ENCODE data around the gene PELI1.

The PELI1 gene, protein sequence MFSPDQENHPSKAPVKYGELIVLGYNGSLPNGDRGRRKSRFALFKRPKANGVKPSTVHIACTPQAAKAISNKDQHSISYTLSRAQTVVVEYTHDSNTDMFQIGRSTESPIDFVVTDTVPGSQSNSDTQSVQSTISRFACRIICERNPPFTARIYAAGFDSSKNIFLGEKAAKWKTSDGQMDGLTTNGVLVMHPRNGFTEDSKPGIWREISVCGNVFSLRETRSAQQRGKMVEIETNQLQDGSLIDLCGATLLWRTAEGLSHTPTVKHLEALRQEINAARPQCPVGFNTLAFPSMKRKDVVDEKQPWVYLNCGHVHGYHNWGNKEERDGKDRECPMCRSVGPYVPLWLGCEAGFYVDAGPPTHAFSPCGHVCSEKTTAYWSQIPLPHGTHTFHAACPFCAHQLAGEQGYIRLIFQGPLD

DNA sequence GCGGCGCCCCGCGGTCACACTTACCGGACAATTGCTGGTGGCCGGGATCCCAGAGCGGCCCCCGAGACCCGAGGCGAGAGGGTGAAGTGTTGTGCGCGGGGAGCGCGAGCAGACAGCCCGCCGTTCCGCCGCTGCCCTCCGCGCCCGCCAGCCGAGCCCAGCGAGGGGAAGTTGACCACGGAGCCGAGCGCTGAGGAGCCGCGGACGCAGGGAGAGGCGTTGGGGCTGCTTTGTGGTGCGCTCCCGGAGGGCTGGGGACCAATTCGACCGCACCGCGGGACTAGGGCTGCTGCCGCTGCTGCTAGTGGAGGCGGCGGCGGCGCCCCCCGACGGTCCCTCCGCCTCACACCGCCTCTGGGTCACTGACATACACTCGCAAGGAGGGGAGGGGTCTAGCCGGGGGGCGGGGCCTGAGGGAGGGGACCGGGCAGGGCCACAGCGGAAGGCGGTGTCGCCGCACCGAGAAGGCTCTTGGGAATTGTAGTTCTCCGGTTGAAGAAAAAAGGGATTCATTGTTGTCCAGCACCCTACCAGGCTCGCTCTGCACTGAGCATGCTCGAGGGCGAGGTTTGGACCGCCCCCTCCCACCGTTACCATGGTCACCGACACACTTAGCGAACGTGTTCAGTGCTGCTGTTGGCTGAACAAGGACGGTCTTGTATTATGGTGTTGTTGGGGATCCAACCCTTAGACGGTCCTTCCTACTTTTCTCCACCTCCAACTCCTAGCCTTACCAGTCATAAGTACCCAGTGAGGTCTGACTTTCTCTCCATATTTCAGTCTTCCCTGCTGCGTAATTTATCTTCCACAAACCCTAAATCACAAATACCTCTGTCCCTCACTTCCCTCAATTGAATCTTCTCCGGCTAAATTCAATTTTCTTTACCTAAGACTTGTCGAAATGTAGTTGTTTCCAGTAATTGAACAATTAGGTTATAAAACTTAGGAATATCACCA, at the start of gene PELI1:
TSS of gene PELI1 (minus strand) at position 364 of the 957 bp plus-strand sequence. CDS start 36,110 bp downstream, outside the sequence.
- peak within 1 kb of the TSS; percentile 91 to 98 for H3K9ac ChIP-seq (ENCODE audit: low read depth in 1 of 2, low read length in 2 of 2)
- peaks cover 12 to 22% of the 10 kb centered on the region in 2 donors for H3K4me1 ChIP-seq (ENCODE audit: control insufficient read depth in 1 of 2, insufficient read depth in 2 of 2, low read length in 2 of 2)
- peak within 1 kb of the TSS; percentile 98 for H3K27ac ChIP-seq (ENCODE audit: low read depth, low read length)
- H3K9me3 ChIP-seq (ENCODE audit: control insufficient read depth in 1 of 2, low read length in 2 of 2): no peaks in the 10 kb centered on the region
- peak within 1 kb of the TSS; percentile 78 to 92 for H3K4me3 ChIP-seq (ENCODE audit: low read depth in 1 of 2, low read length in 2 of 2)
- no peaks in the 10 kb centered on the region for H3K36me3 ChIP-seq (ENCODE audit: control insufficient read depth in 1 of 2, insufficient read depth in 2 of 2, low read length in 2 of 2)
- H3K27me3 ChIP-seq (ENCODE audit: control insufficient read depth in 1 of 2, insufficient read depth in 2 of 2, low read length in 2 of 2): no peaks in the 10 kb centered on the region

DNA sequence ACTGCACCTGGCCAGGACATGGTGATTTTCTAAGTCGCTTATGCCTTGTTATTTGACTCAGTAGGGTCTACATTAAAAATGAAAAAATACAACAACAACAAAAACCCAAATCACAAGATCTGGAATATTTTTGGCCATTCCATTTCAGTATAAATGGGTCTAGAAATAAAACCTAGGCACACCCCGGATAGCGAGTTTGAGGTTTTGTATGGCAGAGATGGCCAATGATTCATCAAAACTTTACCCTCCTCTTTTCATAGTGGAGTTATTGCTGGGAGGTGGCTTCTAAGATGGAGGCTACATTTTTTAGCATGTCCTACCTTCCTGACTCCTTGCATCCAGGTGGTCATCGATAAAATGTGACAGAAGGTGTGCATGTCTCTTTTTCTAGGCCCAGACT, 49.3 kb upstream of the PELI1 start:
- no peaks in the 10 kb centered on the region for H3K9me3 ChIP-seq (ENCODE audit: control insufficient read depth in 1 of 2, low read length in 2 of 2)
- no peaks in the 10 kb centered on the region for H3K27me3 ChIP-seq (ENCODE audit: control insufficient read depth in 1 of 2, insufficient read depth in 2 of 2, low read length in 2 of 2)
- no peak overlapping the region for H3K9ac ChIP-seq (ENCODE audit: low read depth in 1 of 2, low read length in 2 of 2)
- H3K4me1 ChIP-seq (ENCODE audit: control insufficient read depth in 1 of 2, insufficient read depth in 2 of 2, low read length in 2 of 2): peaks cover 5 to 26% of the 10 kb centered on the region in 2 donors
- no peak overlapping the region for H3K27ac ChIP-seq (ENCODE audit: low read depth, low read length)
- no peaks in the 10 kb centered on the region for H3K36me3 ChIP-seq (ENCODE audit: control insufficient read depth in 1 of 2, insufficient read depth in 2 of 2, low read length in 2 of 2)
- no peak overlapping the region for H3K4me3 ChIP-seq (ENCODE audit: low read depth in 1 of 2, low read length in 2 of 2)

DNA sequence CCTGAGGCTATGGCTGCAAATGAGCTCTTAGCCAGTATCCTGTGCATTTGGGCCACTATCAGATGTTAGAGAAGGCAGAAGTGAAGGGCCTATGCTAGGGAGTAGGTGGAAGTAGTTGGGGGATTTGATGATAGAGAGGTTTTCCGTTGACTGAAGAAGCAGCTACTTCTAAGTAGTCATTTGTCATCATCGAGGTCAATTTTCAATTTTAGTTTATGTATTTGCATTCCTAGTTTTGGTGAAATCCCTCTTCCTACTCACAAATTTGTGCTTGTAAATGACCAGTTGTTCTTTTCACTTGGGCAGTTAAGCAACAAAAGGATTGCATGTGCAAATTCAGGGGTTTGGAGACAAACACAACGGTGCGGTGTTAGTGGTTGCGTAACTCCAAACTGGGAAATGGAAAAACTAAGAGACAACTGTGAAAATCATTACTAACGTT, 48.5 kb upstream of the PELI1 start:
- H3K4me1 ChIP-seq (ENCODE audit: control insufficient read depth in 1 of 2, insufficient read depth in 2 of 2, low read length in 2 of 2): peaks cover 5 to 33% of the 10 kb centered on the region in 2 donors
- H3K9ac ChIP-seq (ENCODE audit: low read depth in 1 of 2, low read length in 2 of 2): no peak overlapping the region
- H3K27ac ChIP-seq (ENCODE audit: low read depth, low read length): peak overlapping the region; percentile 24
- no peaks in the 10 kb centered on the region for H3K9me3 ChIP-seq (ENCODE audit: control insufficient read depth in 1 of 2, low read length in 2 of 2)
- no peaks in the 10 kb centered on the region for H3K27me3 ChIP-seq (ENCODE audit: control insufficient read depth in 1 of 2, insufficient read depth in 2 of 2, low read length in 2 of 2)
- no peaks in the 10 kb centered on the region for H3K36me3 ChIP-seq (ENCODE audit: control insufficient read depth in 1 of 2, insufficient read depth in 2 of 2, low read length in 2 of 2)
- H3K4me3 ChIP-seq (ENCODE audit: low read depth in 1 of 2, low read length in 2 of 2): no peak overlapping the region

DNA sequence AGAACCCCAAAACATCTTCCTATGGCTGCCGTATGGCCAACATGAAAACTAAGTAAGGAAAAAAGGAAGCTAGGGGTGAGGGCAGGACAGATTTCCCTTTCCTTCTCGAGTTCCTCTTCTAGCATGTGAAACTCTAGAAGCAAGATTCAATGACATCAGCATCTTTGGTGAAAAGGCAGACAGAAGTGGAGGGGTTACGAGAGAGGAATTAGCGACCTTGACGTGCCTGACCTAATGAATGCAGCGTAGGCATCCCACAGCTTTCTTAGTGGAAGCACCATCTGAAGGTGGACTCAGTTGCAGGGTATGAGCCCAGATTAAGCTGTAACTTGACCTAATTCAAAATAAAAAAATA, 47.9 kb upstream of the PELI1 start:
- Histone ChIP-seq H3K4me3 (ENCODE audit: low read depth in 1 of 2, low read length in 2 of 2) (no peak overlapping the region), H3K27ac (ENCODE audit: low read depth, low read length) (no peak overlapping the region), H3K4me1 (ENCODE audit: control insufficient read depth in 1 of 2, insufficient read depth in 2 of 2, low read length in 2 of 2) (peaks cover 5 to 33% of the 10 kb centered on the region in 2 donors), H3K27me3 (ENCODE audit: control insufficient read depth in 1 of 2, insufficient read depth in 2 of 2, low read length in 2 of 2) (no peaks in the 10 kb centered on the region), H3K36me3 (ENCODE audit: control insufficient read depth in 1 of 2, insufficient read depth in 2 of 2, low read length in 2 of 2) (no peaks in the 10 kb centered on the region), H3K9ac (ENCODE audit: low read depth in 1 of 2, low read length in 2 of 2) (no peak overlapping the region), H3K9me3 (ENCODE audit: control insufficient read depth in 1 of 2, low read length in 2 of 2) (no peaks in the 10 kb centered on the region)

DNA sequence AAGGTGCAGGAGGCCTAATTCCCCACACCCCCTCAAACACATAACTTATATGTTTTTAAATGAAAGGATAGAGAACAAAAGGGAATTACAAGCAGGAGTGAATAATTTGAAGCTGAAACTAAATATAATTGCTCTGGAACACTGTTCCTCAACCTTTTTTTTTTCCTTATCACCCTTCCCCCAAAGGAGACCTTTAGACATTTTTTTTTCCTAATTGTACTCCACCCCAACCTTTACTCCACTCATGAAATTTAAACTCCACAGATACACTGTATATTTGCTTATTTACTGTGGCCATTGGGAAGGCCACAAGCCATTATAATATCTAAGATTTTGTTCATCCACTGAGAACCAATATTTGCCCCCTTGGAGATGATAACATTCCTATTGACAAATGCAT, 45.4 kb upstream of the PELI1 start:
- no peaks in the 10 kb centered on the region for H3K27me3 ChIP-seq (ENCODE audit: control insufficient read depth in 1 of 2, insufficient read depth in 2 of 2, low read length in 2 of 2)
- H3K27ac ChIP-seq (ENCODE audit: low read depth, low read length): no peak overlapping the region
- H3K4me3 ChIP-seq (ENCODE audit: low read depth in 1 of 2, low read length in 2 of 2): no peak overlapping the region
- H3K9me3 ChIP-seq (ENCODE audit: control insufficient read depth in 1 of 2, low read length in 2 of 2): no peaks in the 10 kb centered on the region
- H3K4me1 ChIP-seq (ENCODE audit: control insufficient read depth in 1 of 2, insufficient read depth in 2 of 2, low read length in 2 of 2): peaks cover 9 to 33% of the 10 kb centered on the region in 2 donors
- H3K9ac ChIP-seq (ENCODE audit: low read depth in 1 of 2, low read length in 2 of 2): no peak overlapping the region
- no peaks in the 10 kb centered on the region for H3K36me3 ChIP-seq (ENCODE audit: control insufficient read depth in 1 of 2, insufficient read depth in 2 of 2, low read length in 2 of 2)

DNA sequence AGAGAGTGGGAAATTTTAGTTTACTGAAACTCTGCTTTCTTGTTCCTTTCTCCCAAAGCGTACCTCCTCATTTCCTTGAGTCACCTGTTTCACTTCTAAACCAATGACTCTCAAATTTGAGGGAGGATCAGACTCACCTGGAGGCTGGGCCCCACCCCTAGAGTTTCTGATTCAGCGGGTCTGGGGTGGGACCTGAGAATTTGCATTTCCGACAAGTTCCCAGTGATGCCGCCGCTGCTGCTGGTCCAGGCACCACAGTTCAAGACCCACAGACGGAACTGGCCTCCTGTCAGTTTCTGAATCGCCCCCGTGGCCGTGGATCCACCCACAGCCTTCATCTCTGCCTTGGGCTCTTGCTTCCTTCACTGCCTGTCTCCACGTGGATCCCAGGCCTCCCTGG, 44.9 kb upstream of the PELI1 start:
- no peaks in the 10 kb centered on the region for H3K36me3 ChIP-seq (ENCODE audit: control insufficient read depth in 1 of 2, insufficient read depth in 2 of 2, low read length in 2 of 2)
- H3K27me3 ChIP-seq (ENCODE audit: control insufficient read depth in 1 of 2, insufficient read depth in 2 of 2, low read length in 2 of 2): no peaks in the 10 kb centered on the region
- H3K4me3 ChIP-seq (ENCODE audit: low read depth in 1 of 2, low read length in 2 of 2): no peak overlapping the region
- H3K4me1 ChIP-seq (ENCODE audit: control insufficient read depth in 1 of 2, insufficient read depth in 2 of 2, low read length in 2 of 2): peaks cover 9 to 33% of the 10 kb centered on the region in 2 donors
- H3K27ac ChIP-seq (ENCODE audit: low read depth, low read length): no peak overlapping the region
- no peaks in the 10 kb centered on the region for H3K9me3 ChIP-seq (ENCODE audit: control insufficient read depth in 1 of 2, low read length in 2 of 2)
- H3K9ac ChIP-seq (ENCODE audit: low read depth in 1 of 2, low read length in 2 of 2): no peak overlapping the region

DNA sequence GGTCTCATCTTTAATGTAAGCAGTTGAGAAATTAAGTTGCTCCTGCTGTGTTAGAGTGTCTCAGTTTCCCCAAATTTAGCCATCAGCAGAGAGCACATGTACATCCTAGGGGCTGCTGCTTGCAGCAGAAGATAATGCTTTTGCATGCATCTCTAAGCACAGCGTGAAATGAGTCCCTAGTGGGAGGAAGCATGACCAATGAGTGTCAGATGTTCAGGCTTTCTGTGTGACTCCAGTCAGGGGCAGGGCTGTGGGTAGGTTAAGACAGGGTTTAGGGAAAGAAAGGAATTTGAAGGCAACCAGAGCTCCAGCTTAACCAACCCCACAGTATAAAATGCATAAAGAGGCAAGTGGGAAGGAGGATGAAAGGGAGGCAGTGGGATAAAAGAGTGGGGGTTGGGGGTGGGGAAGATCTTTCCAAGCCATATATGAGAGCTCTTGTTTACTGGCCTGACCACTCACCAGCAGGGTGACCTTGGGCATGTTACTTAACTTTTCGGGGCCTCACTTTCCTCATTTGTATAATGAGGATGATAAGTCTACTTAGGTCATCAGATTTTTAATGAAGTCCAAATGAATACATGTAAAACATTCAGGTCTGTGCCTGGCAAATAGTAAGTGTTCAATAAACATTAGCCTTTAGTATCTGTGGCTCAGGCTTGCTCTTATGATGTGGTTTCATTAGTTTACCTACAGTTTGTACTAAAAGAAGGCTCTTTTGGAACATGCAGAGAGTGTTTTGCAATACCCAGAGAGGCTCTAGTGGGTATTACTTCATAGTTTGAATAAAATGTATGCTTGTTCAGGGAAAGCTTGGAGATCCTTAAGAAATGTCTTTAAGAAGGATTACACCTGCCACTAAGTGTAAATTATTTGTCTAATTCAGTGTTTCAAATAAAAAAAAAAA, 42.7 kb upstream of the PELI1 start:
- H3K27ac ChIP-seq (ENCODE audit: low read depth, low read length): no peak overlapping the region
- H3K27me3 ChIP-seq (ENCODE audit: control insufficient read depth in 1 of 2, insufficient read depth in 2 of 2, low read length in 2 of 2): no peaks in the 10 kb centered on the region
- no peak overlapping the region for H3K9ac ChIP-seq (ENCODE audit: low read depth in 1 of 2, low read length in 2 of 2)
- H3K4me3 ChIP-seq (ENCODE audit: low read depth in 1 of 2, low read length in 2 of 2): no peak overlapping the region
- peaks cover 9 to 33% of the 10 kb centered on the region in 2 donors for H3K4me1 ChIP-seq (ENCODE audit: control insufficient read depth in 1 of 2, insufficient read depth in 2 of 2, low read length in 2 of 2)
- H3K9me3 ChIP-seq (ENCODE audit: control insufficient read depth in 1 of 2, low read length in 2 of 2): no peaks in the 10 kb centered on the region
- no peaks in the 10 kb centered on the region for H3K36me3 ChIP-seq (ENCODE audit: control insufficient read depth in 1 of 2, insufficient read depth in 2 of 2, low read length in 2 of 2)

DNA sequence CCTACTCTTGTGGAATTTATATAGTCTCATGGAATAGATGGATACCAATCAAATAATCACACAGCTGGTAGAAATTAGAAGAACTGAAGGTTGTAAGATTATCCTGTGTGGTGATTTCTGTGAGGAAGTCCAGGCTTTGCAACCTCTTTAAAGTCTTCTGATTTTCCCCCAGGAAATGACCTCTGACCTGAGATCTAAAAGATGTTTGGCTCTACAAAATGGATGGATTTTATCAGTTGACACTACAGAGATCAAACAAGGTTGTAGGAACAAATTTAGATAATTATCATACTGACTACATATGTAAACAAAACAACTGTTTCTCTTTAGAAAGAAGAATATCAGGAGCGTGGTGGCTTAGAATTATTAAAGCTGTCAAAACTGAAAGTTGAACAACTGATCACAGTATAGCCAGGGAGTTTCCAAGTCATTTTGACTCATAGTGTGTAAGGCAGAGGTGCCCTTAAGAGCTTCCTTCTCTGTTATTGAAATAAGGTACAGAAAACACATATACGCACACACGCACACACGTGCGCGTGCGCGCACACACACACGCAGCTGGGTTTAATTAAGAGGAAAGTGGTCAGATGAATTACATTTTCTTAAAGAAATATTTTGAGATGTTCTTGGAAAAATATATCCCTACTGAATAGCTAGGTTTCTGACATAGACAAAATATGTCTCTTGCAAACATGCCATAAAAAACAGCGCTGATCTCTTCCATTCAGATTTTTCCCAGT, 35.5 kb upstream of the PELI1 start:
- Histone ChIP-seq H3K9ac (ENCODE audit: low read depth in 1 of 2, low read length in 2 of 2) (no peak overlapping the region), H3K9me3 (ENCODE audit: control insufficient read depth in 1 of 2, low read length in 2 of 2) (no peaks in the 10 kb centered on the region), H3K36me3 (ENCODE audit: control insufficient read depth in 1 of 2, insufficient read depth in 2 of 2, low read length in 2 of 2) (no peaks in the 10 kb centered on the region), H3K27ac (ENCODE audit: low read depth, low read length) (no peak overlapping the region), H3K4me1 (ENCODE audit: control insufficient read depth in 1 of 2, insufficient read depth in 2 of 2, low read length in 2 of 2) (peaks cover 0 to 6% of the 10 kb centered on the region in 2 donors), H3K4me3 (ENCODE audit: low read depth in 1 of 2, low read length in 2 of 2) (no peak overlapping the region), H3K27me3 (ENCODE audit: control insufficient read depth in 1 of 2, insufficient read depth in 2 of 2, low read length in 2 of 2) (no peaks in the 10 kb centered on the region)

DNA sequence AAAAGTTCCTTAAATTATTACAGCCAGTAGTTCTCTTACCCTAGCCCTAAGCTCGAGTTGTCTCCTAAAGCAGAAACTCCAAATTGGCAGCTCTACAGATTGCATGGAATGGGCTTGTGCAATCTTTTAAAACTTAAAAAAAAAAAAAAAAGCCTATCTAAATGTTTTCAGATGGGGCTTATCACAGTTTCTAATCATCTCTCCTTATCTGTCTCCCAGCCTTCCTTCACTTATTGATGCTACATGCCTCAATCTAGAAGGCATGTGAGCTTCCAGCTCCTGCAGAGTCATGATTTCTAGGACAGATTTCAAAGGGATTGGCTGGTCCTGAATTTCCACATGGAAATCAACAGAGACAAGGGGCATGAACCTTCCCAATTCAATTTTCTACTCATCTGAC, 33.1 kb upstream of the PELI1 start:
- H3K4me3 ChIP-seq (ENCODE audit: low read depth in 1 of 2, low read length in 2 of 2): no peak overlapping the region
- no peaks in the 10 kb centered on the region for H3K9me3 ChIP-seq (ENCODE audit: control insufficient read depth in 1 of 2, low read length in 2 of 2)
- H3K9ac ChIP-seq (ENCODE audit: low read depth in 1 of 2, low read length in 2 of 2): no peak overlapping the region
- no peaks in the 10 kb centered on the region for H3K36me3 ChIP-seq (ENCODE audit: control insufficient read depth in 1 of 2, insufficient read depth in 2 of 2, low read length in 2 of 2)
- H3K4me1 ChIP-seq (ENCODE audit: control insufficient read depth in 1 of 2, insufficient read depth in 2 of 2, low read length in 2 of 2): peaks cover 3 to 13% of the 10 kb centered on the region in 2 donors
- H3K27ac ChIP-seq (ENCODE audit: low read depth, low read length): no peak overlapping the region
- H3K27me3 ChIP-seq (ENCODE audit: control insufficient read depth in 1 of 2, insufficient read depth in 2 of 2, low read length in 2 of 2): no peaks in the 10 kb centered on the region
